C4-2B (cell line): ENCODE results near the gene PHRF1.

Source experiments
- H3K27ac ChIP-seq: fragments of 450-650 bp; 2 replicates; pipeline ENCODE4 v1.5.1; 2017
- ZFX ChIP-seq: fragments of 450-650 bp; IDR thresholded peaks from 2 replicates; pipeline ENCODE4 v1.6.1; 2017
- TF ChIP-seq, protein P1 (sequence below): fragments of 450-650 bp; conservative IDR thresholded peaks from 2 replicates; pipeline ENCODE4 v1.5.1; 2017; ENCODE audit warnings: mild to moderate bottlenecking

PHRF1 gene

DNA sequence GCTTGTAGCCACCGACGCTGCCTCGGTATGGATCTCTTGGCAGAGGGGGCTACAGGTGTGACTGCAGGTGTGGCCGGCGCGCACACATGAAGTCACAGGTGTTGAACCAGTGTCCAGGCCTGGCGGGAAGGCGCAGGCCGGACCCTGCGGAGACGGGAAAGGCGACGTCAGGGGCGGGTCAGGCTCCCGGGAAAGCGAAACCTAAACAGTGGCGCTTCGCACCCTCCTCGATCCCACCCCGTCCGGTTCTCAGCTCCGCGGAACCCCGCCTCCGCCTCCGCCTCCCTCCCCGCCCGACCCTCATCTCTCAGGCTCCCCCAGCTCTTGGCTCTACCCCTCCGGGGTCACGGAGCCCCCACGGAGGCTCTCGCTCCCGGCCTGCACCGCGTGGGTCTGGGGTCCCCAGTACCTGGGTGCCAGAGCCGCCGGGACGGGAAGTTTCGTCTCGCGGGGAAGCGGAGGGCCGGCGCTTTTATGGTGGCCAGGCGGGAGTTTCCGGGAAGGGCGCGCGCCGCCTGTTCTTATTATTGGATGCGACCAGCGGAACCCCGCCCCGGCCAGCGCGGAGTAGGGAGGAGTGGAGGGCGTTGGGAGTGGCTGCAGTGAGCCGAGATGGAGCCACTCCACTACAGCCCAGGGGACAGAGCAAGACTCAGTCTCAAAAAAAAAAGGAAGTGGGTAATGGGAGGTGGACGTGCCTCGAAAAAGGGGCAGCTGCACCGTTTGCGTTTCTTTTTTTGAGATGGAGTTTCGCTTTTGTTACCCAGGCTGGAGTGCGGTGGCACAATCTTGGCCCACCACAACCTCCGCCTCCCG lies 39.4 kb downstream of the PHRF1 start, which contains the start of gene IRF7:
TSS of gene IRF7 (minus strand) at position 447 of the 816 bp plus-strand sequence. CDS start 586 bp downstream, outside the sequence.
- H3K27ac ChIP-seq = peak within 1 kb of the TSS; percentile 78
- TF ChIP-seq, protein P1, sequence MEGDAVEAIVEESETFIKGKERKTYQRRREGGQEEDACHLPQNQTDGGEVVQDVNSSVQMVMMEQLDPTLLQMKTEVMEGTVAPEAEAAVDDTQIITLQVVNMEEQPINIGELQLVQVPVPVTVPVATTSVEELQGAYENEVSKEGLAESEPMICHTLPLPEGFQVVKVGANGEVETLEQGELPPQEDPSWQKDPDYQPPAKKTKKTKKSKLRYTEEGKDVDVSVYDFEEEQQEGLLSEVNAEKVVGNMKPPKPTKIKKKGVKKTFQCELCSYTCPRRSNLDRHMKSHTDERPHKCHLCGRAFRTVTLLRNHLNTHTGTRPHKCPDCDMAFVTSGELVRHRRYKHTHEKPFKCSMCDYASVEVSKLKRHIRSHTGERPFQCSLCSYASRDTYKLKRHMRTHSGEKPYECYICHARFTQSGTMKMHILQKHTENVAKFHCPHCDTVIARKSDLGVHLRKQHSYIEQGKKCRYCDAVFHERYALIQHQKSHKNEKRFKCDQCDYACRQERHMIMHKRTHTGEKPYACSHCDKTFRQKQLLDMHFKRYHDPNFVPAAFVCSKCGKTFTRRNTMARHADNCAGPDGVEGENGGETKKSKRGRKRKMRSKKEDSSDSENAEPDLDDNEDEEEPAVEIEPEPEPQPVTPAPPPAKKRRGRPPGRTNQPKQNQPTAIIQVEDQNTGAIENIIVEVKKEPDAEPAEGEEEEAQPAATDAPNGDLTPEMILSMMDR = no peak
- TF ChIP-seq ZFX = no peak; the same call in 1 of the 2 replicates

GRCh38 chr11:616320-617198 lies 40.3 kb downstream of the PHRF1 start:
- no peak for TF ChIP-seq ZFX
- TF ChIP-seq, protein P1 = no peak
- H3K27ac ChIP-seq = peak overlapping the region; percentile 78

GRCh38 chr11:617199-617911 lies 41.1 kb downstream of the PHRF1 start:
- TF ChIP-seq, protein P1 = no peak
- no peak for TF ChIP-seq ZFX
- H3K27ac ChIP-seq = no peak overlapping the region

GRCh38 chr11:617912-618682 lies 41.8 kb downstream of the PHRF1 start:
- TF ChIP-seq ZFX = no peak
- TF ChIP-seq, protein P1 = no peak
- H3K27ac ChIP-seq = no peak overlapping the region

DNA sequence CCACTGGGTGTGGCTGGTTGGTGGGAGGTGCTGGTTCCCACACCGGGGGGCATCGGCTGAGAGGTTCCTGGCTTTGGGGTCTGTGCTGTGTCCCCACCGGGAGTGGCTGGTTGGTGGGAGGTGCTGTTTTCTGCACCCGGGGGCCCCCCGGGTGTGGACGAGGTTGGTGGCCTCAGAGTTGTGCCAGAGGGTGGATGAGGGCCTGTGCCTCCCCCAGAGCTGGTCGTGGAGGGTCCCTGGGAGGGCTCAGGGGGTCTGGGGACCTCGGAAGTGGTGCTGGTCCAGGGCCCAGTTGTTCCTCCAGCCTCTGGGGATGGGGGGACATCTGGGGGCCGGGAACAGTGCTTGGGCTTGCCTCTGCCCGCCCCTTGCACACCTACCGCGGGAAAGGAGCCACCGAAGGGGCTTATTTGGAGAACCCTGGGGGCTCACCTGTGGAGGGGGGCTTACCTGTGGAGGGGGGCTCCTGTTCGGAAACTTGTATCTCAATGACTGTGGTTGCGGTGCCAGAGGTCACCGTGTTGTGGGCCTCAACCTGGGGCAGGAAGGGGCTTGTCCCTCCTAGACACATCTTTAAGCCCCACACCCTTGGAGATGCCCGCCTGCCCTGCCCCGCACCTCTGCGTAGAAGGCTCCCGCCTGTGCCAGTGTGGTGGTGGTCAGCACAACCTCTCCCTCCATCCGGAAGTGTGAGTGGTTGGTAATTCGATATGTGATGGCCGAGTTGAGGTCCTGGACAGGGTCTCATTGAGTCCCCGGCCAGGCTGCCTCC lies 42.8 kb downstream of the PHRF1 start:
- no peak overlapping the region for H3K27ac ChIP-seq

More for the DNA sequence above, 42.8 kb downstream of the PHRF1 start:
- TF ChIP-seq ZFX = no peak
- TF ChIP-seq, protein P1 = no peak
